Brain pericyte (primary cell): Measurements from ENCODE around the gene TMC1.

Experiments used
- DNase-seq: peaks from one replicate; pipeline ENCODE4 v3.0.0-alpha.2; 2012; ENCODE audit warnings: low read depth, low spot score

Gene TMC1

GRCh38 chr9:72575666-72576065 is 54.3 kb downstream of the TMC1 start:
- no peak for DNase-seq

GRCh38 chr9:72576087-72576486 is 54.7 kb downstream of the TMC1 start:
- DNase-seq: no peak

- no peak for DNase-seq
Measured at GRCh38 chr9:72577212-72577753, 55.9 kb downstream of the TMC1 start.

- no peak for DNase-seq
Measured at GRCh38 chr9:72579190-72579589, 57.8 kb downstream of the TMC1 start.

- no peak for DNase-seq
Measured at GRCh38 chr9:72579880-72580550, 58.6 kb downstream of the TMC1 start.

GRCh38 chr9:72581694-72582093 is 60.3 kb downstream of the TMC1 start:
- no peak for DNase-seq

GRCh38 chr9:72583370-72583769 is 62.0 kb downstream of the TMC1 start:
- DNase-seq: no peak

GRCh38 chr9:72586388-72587130 is 65.2 kb downstream of the TMC1 start:
- DNase-seq: no peak

- no peak for DNase-seq
Measured at GRCh38 chr9:72588336-72588735, 66.9 kb downstream of the TMC1 start.

- no peak for DNase-seq
Measured at GRCh38 chr9:72589667-72590521, 68.5 kb downstream of the TMC1 start.

- no peak for DNase-seq
Measured at GRCh38 chr9:72590824-72591223, 69.4 kb downstream of the TMC1 start.

GRCh38 chr9:72592502-72593403 is 71.3 kb downstream of the TMC1 start:
- peak; percentile 32 for DNase-seq

GRCh38 chr9:72596451-72597180 is 75.2 kb downstream of the TMC1 start:
- DNase-seq: no peak

- no peak for DNase-seq
Measured at GRCh38 chr9:72597181-72597517, 75.7 kb downstream of the TMC1 start.

GRCh38 chr9:72597601-72598000 is 76.2 kb downstream of the TMC1 start:
- peak; percentile 29 for DNase-seq

- no peak for DNase-seq
Measured at GRCh38 chr9:72598639-72599038, 77.2 kb downstream of the TMC1 start.

- DNase-seq: no peak
Measured at GRCh38 chr9:72599874-72600534, 78.6 kb downstream of the TMC1 start.

GRCh38 chr9:72600671-72601070 is 79.3 kb downstream of the TMC1 start:
- peak; percentile 41 for DNase-seq

GRCh38 chr9:72601615-72602014 is 80.2 kb downstream of the TMC1 start:
- DNase-seq: no peak

GRCh38 chr9:72612449-72612848 is 91.0 kb downstream of the TMC1 start:
- DNase-seq: no peak
